Thyroid gland (tissue), 4 donors: ENCODE measurements around the gene TRPM5. TPM values are rescaled to one million over a fixed set of nuclear protein-coding genes. Genes with fewer than 3 reads are reported as not detected.

Source experiments
- DNase-seq, 2 donors: peaks; one replicate each; pipeline ENCODE4 v3.0.0-alpha.2; 2019
- H3K27ac ChIP-seq, 3 donors: fragments of 200-600 bp; sonication (generic); 1 replicate in 2 of 3; 2 replicates in 1 of 3; pipeline ENCODE4 v1.5.1; 2016 to 2019; ENCODE audit warnings: mild to moderate bottlenecking in 1 of 3, moderate library complexity in 1 of 3
- H3K27me3 ChIP-seq: fragments of 200-600 bp; sonication (generic); one replicate; pipeline ENCODE4 v1.5.1; 2019
- H3K36me3 ChIP-seq, 2 donors: fragments of 200-600 bp; sonication (generic); one replicate each; pipeline ENCODE4 v1.5.1; 2016 to 2019
- H3K4me1 ChIP-seq, 2 donors: fragments of 200-600 bp; sonication (generic); one replicate each; pipeline ENCODE4 v1.5.1; 2017 to 2019
- H3K4me3 ChIP-seq, 3 donors: fragments of 200-600 bp; sonication (generic); replicated peaks in 1 of 3; 1 replicate in 2 of 3; 2 replicates in 1 of 3; pipeline ENCODE4 v1.5.1; 2016; ENCODE audit warnings: mild to moderate bottlenecking in 1 of 3
- H3K9me3 ChIP-seq: fragments of 200-600 bp; sonication (generic); one replicate; pipeline ENCODE4 v1.5.1; 2017
- POLR2A ChIP-seq, 2 donors: fragments of 450-650 bp; IDR thresholded peaks; one replicate each; pipeline ENCODE4 v1.6.1; 2017; ENCODE audit warnings: antibody characterized with exemption in 2 of 2, mild to moderate bottlenecking in 2 of 2, moderate library complexity in 1 of 2
- WGBS, 2 donors: methylation state at CpG; one replicate each; pipeline ENCODE4 v1.1.5; 2017; 5-methylcytosine and 5-hydroxymethylcytosine counted together
- intact Hi-C: fragments of 100-400 bp; cut with DNase I; formaldehyde crosslinking; loops from one replicate; pipeline ENCODE4 v1.15.1; 2023
- total RNA-seq, 4 donors: library from RNA; depleted of rRNA; stranded (reverse); fragments of >200 nt; gene quantifications; one replicate each; pipeline ENCODE4 v1.2.3, GENCODE V29; 2016
- TF ChIP-seq, protein P1 (sequence below), 6 experiments: fragments of 200-600 bp in 3 of 6; fragments of 450-650 bp in 3 of 6; sonication (generic) in 3 of 6; IDR thresholded peaks; one replicate each; pipeline ENCODE4 v1.5.1; 2016 to 2019; ENCODE audit warnings: antibody characterized with exemption in 6 of 6, mild to moderate bottlenecking in 2 of 6, inconsistent platforms in 1 of 6, moderate library complexity in 1 of 6

Gene TRPM5
- total RNA-seq, 4 donors from 2014 or later: 0.54 to 2.4 (median 0.73) TPM

DNA sequence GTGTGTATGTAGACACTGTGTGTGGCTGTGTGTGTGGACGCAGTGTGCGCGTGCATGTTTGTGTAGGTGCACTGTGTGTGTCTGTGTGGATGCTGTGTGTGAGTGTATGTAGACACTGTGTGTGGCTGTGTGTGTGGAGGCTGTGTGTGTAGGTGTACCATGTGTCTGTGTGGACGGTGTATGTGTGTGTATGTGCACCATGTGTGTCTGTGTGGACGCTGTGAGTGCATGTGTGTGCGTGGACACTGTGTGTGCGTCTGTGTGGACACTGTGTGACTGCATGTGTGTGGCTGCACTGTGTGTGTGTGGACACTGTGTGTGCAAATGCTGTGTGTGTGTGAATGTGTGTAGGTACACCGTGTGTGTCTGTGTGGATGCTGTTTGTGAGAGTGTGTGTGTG, 10.3 kb downstream of the TRPM5 start:
- no peak for DNase-seq
- intact Hi-C loops: no loop called here
- Histone ChIP-seq H3K4me3 (no peak overlapping the region), H3K27me3 (no peaks in the 10 kb centered on the region), H3K9me3 (no peaks in the 10 kb centered on the region), H3K27ac (no peak overlapping the region), H3K36me3 (no peaks in the 10 kb centered on the region), H3K4me1 (no peaks in the 10 kb centered on the region)
- TF ChIP-seq POLR2A (IDR thresholded peaks at IDR 0.05): no peak
- TF ChIP-seq, protein P1, sequence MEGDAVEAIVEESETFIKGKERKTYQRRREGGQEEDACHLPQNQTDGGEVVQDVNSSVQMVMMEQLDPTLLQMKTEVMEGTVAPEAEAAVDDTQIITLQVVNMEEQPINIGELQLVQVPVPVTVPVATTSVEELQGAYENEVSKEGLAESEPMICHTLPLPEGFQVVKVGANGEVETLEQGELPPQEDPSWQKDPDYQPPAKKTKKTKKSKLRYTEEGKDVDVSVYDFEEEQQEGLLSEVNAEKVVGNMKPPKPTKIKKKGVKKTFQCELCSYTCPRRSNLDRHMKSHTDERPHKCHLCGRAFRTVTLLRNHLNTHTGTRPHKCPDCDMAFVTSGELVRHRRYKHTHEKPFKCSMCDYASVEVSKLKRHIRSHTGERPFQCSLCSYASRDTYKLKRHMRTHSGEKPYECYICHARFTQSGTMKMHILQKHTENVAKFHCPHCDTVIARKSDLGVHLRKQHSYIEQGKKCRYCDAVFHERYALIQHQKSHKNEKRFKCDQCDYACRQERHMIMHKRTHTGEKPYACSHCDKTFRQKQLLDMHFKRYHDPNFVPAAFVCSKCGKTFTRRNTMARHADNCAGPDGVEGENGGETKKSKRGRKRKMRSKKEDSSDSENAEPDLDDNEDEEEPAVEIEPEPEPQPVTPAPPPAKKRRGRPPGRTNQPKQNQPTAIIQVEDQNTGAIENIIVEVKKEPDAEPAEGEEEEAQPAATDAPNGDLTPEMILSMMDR (IDR thresholded peaks at IDR 0.05): no peak
- WGBS, 2 donors: 92 to 95% methylated on average over 8 of the region's 8 CpGs

DNA sequence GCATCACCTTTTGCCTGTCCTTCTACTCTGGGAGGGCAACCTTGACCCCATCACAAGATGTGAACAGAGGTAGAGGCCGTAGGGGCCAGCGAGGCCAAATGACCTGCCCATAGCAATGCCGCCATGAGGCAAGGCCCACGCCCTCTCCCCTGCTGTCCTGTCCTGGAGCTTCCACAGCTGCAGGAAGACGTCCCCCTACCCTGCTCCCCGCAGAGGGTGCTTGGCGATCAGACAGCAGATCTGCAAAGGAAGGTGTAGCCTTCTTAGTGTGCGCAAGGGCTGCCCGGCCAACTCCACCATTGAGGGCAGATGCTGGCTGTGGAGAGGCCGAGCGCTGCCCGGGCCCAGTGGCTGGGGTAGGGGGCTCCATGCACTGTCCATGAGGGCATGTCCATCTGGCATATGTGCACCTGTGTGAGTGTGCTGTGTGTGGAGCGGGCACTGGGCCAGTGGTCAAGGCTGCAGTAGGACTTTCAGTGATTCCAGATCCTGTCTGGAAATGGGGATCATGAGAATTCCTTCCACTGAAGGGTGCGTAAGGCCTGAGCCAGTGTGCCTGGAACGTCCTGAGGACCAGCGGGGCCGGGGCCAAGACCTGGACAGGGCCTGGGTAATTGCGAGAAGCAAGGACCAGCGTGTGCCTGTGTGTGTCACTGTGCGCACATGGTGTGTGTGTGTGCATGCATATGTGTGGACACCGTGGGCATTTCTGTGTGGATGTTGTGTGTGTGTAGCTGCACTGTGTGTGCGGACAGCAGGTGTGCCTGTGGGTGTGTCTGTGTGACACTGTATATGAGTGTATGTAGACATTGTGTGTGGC, 11.0 kb downstream of the TRPM5 start:
- 89 to 93% methylated on average over 16 to 21 of the region's 22 CpGs for WGBS, 2 donors
- H3K4me1 ChIP-seq: no peaks in the 10 kb centered on the region
- H3K4me3 ChIP-seq: no peak overlapping the region
- no peak overlapping the region for H3K27ac ChIP-seq
- H3K9me3 ChIP-seq: no peaks in the 10 kb centered on the region
- TF ChIP-seq, protein P1 (IDR thresholded peaks at IDR 0.05): no peak
- TF ChIP-seq POLR2A (IDR thresholded peaks at IDR 0.05): no peak
- intact Hi-C loops: no loop called here
- H3K27me3 ChIP-seq: no peaks in the 10 kb centered on the region
- no peak for DNase-seq
- H3K36me3 ChIP-seq: no peaks in the 10 kb centered on the region

DNA sequence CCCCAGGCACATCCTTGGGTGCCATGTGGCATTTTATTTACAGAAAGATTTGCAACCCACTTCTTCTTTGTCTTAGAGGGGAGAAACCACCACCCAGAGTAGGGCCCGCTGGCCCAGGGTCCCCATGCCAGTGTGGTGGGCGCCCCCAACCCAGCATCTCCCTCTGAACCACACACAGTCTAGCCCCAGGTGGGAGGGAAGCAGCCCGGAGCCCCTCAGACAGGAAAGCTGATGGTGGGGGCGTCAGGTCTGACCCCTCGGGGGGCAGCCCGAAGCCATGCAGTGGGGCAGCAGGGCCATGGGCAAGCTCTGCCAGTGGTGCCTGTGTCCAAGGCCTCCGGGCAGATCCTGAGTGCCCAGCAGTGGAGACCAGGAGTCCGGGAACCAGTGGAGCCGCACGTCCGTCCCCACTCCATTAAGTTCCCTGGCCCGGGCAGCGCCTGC, 11.7 kb downstream of the TRPM5 start:
- TF ChIP-seq, protein P1 (IDR thresholded peaks at IDR 0.05): no peak
- TF ChIP-seq POLR2A (IDR thresholded peaks at IDR 0.05): no peak
- no peak overlapping the region for H3K4me3 ChIP-seq
- H3K4me1 ChIP-seq: peaks cover 0 to 1% of the 10 kb centered on the region in 2 donors
- 96 to 97% methylated on average over 8 to 9 of the region's 13 CpGs for WGBS, 2 donors
- intact Hi-C loops: no loop called here
- no peaks in the 10 kb centered on the region for H3K9me3 ChIP-seq
- H3K27ac ChIP-seq: no peak overlapping the region
- DNase-seq: no peak
- H3K27me3 ChIP-seq: no peaks in the 10 kb centered on the region
- no peaks in the 10 kb centered on the region for H3K36me3 ChIP-seq

DNA sequence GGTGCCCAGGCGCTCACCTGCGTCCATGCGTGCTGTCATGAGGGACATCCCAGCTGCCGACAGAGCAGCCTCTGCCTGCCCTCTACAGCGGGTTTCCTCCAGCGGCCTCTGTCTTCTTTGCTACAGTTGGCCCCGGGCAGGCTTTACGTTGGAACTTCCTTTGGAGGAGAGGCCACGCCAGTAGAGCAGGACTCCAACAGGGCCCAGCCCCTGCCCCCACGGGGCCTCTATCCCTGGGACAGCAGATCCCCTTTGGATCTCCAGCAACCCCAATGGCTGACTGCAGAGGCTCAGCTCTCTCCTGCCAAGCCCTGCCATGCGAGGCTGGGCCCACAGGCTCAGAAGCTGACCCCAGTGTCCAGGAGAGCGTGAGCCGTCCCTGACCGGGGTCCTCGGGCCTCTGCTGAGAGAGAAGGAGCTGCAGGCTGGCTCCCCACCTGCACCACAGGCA, 12.1 kb downstream of the TRPM5 start:
- no peaks in the 10 kb centered on the region for H3K9me3 ChIP-seq
- WGBS, 2 donors: 74 to 82% methylated on average over 9 to 12 of the region's 15 CpGs
- H3K4me3 ChIP-seq: no peak overlapping the region
- intact Hi-C loops: no loop called here
- peaks cover 0 to 6% of the 10 kb centered on the region in 2 donors for H3K4me1 ChIP-seq
- no peak for TF ChIP-seq POLR2A (IDR thresholded peaks at IDR 0.05)
- TF ChIP-seq, protein P1 (IDR thresholded peaks at IDR 0.05): no peak
- H3K27ac ChIP-seq: no peak overlapping the region
- no peaks in the 10 kb centered on the region for H3K36me3 ChIP-seq
- no peaks in the 10 kb centered on the region for H3K27me3 ChIP-seq
- DNase-seq: no peak

DNA sequence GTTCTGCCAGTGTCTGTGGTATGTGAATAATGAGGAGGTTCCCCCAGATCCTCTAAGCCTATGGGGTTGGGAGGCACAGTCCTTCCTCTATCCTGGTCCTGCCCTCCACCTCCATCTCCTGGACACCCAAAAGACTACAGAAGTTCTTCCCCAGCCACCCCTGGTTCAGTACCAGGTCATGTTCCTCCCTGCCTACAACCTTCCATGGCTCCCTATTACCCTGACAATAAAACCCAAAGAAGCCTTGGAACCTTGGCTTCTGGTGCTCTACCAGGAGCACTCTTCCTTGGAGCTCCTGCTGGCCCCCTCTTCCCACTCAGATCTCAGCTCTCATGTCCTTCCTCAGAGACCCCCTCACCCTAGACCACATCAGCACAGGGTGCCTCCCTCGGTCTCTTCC, 12.9 kb downstream of the TRPM5 start:
- peaks cover 0 to 9% of the 10 kb centered on the region in 2 donors for H3K4me1 ChIP-seq
- intact Hi-C loops: no loop called here
- no peaks in the 10 kb centered on the region for H3K27me3 ChIP-seq
- DNase-seq: no peak
- H3K4me3 ChIP-seq: no peak overlapping the region
- H3K27ac ChIP-seq: no peak overlapping the region
- no peaks in the 10 kb centered on the region for H3K36me3 ChIP-seq
- 79 to 100% methylated on average over 1 of the region's 1 CpG for WGBS, 2 donors
- TF ChIP-seq POLR2A (IDR thresholded peaks at IDR 0.05): no peak
- TF ChIP-seq, protein P1 (IDR thresholded peaks at IDR 0.05): no peak
- no peaks in the 10 kb centered on the region for H3K9me3 ChIP-seq
